Vagina (tissue), 2 donors: Measurements from ENCODE around the gene TMCC2.

ENCODE experiments used
- CTCF ChIP-seq, 3 experiments: fragments of 450-650 bp in 2 of 3; fragments of 200-600 bp in 1 of 3; sonication (generic) in 1 of 3; IDR thresholded peaks; one replicate each; pipeline ENCODE4 v1.5.1; 2017 to 2019; ENCODE audit warnings: antibody characterized with exemption in 3 of 3, mild to moderate bottlenecking in 2 of 3, moderate library complexity in 2 of 3
- POLR2A ChIP-seq, 2 donors: fragments of 450-650 bp; IDR thresholded peaks; one replicate each; pipeline ENCODE4 v1.6.1; 2017; ENCODE audit warnings: antibody characterized with exemption in 2 of 2, mild to moderate bottlenecking in 2 of 2, moderate library complexity in 2 of 2

- TF ChIP-seq CTCF (IDR thresholded peaks at IDR 0.05) (no peak), POLR2A (IDR thresholded peaks at IDR 0.05) (no peak)
Observed at GRCh38 chr1:205301205-205301821, 73.6 kb downstream of the TMCC2 start.
